Transverse colon (tissue), 4 donors: Measurements from ENCODE around the gene CCDC180. TPM values are rescaled to one million over a fixed set of nuclear protein-coding genes. Genes with fewer than 3 reads are reported as not detected.

ENCODE experiments used
- DNase-seq: peaks from one replicate; pipeline ENCODE4 v3.0.0-alpha.2; 2019
- H3K27ac ChIP-seq, 4 donors: fragments of 200-600 bp; sonication (generic); 2 replicates each; pipeline ENCODE4 v1.5.1; 2016 to 2018; ENCODE audit warnings: inconsistent platforms in 4 of 4
- H3K27me3 ChIP-seq: fragments of 200-600 bp; sonication (generic); 2 replicates; pipeline ENCODE4 v1.5.1; 2017; ENCODE audit warnings: inconsistent platforms
- H3K36me3 ChIP-seq, 4 donors: fragments of 200-600 bp; sonication (generic); 2 replicates each; pipeline ENCODE4 v1.5.1; 2017 to 2019; ENCODE audit warnings: inconsistent platforms in 4 of 4
- H3K4me1 ChIP-seq, 4 donors: fragments of 200-600 bp; sonication (generic); 2 replicates each; pipeline ENCODE4 v1.5.1; 2017 to 2020; ENCODE audit warnings: inconsistent platforms in 4 of 4
- H3K4me3 ChIP-seq, 4 donors: fragments of 200-600 bp; sonication (generic); 1 replicate in 1 of 4; 2 replicates in 3 of 4; pipeline versions ENCODE4 v1.5.1 to v1.6.1; 2017 to 2019; ENCODE audit warnings: inconsistent platforms in 4 of 4
- H3K9me3 ChIP-seq, 2 donors: fragments of 200-600 bp; sonication (generic); 2 replicates each; pipeline ENCODE4 v1.5.1; 2017 to 2019; ENCODE audit warnings: inconsistent platforms in 2 of 2
- CTCF ChIP-seq, 5 experiments: fragments of 200-600 bp in 3 of 5; fragments of 450-650 bp in 2 of 5; sonication (generic) in 3 of 5; IDR thresholded peaks; 1 replicate in 2 of 5; 2 replicates in 3 of 5; pipeline ENCODE4 v1.5.1; 2016 to 2017; ENCODE audit warnings: antibody characterized with exemption in 5 of 5, inconsistent platforms in 3 of 5, mild to moderate bottlenecking in 2 of 5, moderate library complexity in 1 of 5
- EP300 ChIP-seq: sonication (generic); formaldehyde crosslinking; IDR thresholded peaks from one replicate; pipeline ENCODE4 v1.6.1; 2017; ENCODE audit warnings: antibody characterized with exemption, low read depth
- POLR2A ChIP-seq: fragments of 450-650 bp; IDR thresholded peaks from one replicate; pipeline ENCODE4 v1.6.1; 2016; ENCODE audit warnings: antibody characterized with exemption, mild to moderate bottlenecking, moderate library complexity
- POLR2AphosphoS5 ChIP-seq, 3 donors: sonication (generic); formaldehyde crosslinking; IDR thresholded peaks; one replicate each; pipeline ENCODE4 v1.6.1; 2016; ENCODE audit warnings: antibody characterized with exemption in 3 of 3
- WGBS, 2 donors: methylation state at CpG; one replicate each; pipeline ENCODE4 v1.1.5; 2018; ENCODE audit warnings: low coverage in 1 of 2; 5-methylcytosine and 5-hydroxymethylcytosine counted together
- in situ Hi-C, 4 donors: fragments of 200-750 bp; cut with MboI; loops; one replicate each; pipeline versions ENCODE4 v1.15.0 to v1.15.1; 2017; ENCODE audit warnings: low sequenced_read_pairs in 3 of 4, low pct_ligation_motif_present in 1 of 4, low pct_unique_long_range_greater_than_20kb in 1 of 4
- intact Hi-C: fragments of 100-400 bp; cut with DNase I; formaldehyde crosslinking; loops from one replicate; pipeline ENCODE4 v1.15.1; 2023; ENCODE audit warnings: low total_unique reads
- total RNA-seq, 4 donors: library from RNA; depleted of rRNA; stranded (reverse); fragments of >200 nt; gene quantifications; one replicate each; pipeline ENCODE4 v1.1.0, GENCODE V29; 2016

CCDC180 gene
- total RNA-seq, 4 donors from 2014 or later, result 6.6 to 10.5 (median 7.2) TPM

GRCh38 chr9:97321251-97321650 is 13.8 kb downstream of the CCDC180 start:
- TF ChIP-seq POLR2AphosphoS5 (IDR thresholded peaks at IDR 0.05) (no peak), EP300 (no peak), POLR2A (no peak), CTCF (IDR thresholded peaks at IDR 0.05) (no peak)
- WGBS, 2 donors, result 86 to 100% methylated on average over 1 of the region's 1 CpG
- in situ Hi-C loops (no loop called here), intact Hi-C loops (no loop called here)
- Histone ChIP-seq H3K9me3 (no peaks in the 10 kb centered on the region), H3K36me3 (peaks cover 0 to 5% (median 0%) of the 10 kb centered on the region in 4 donors), H3K27me3 (no peaks in the 10 kb centered on the region), H3K27ac (no peak overlapping the region), H3K4me3 (no peak overlapping the region), H3K4me1 (no peaks in the 10 kb centered on the region)
- DNase-seq, result no peak

GRCh38 chr9:97321691-97322090 is 14.2 kb downstream of the CCDC180 start:
- in situ Hi-C loops (no loop called here), intact Hi-C loops (no loop called here)
- TF ChIP-seq CTCF (IDR thresholded peaks at IDR 0.05), result no peak
- TF ChIP-seq EP300, result no peak
- no peak for TF ChIP-seq POLR2A
- TF ChIP-seq POLR2AphosphoS5 (IDR thresholded peaks at IDR 0.05), result no peak
- Histone ChIP-seq H3K27ac (no peak overlapping the region), H3K4me1 (no peaks in the 10 kb centered on the region), H3K4me3 (no peak overlapping the region), H3K27me3 (no peaks in the 10 kb centered on the region), H3K36me3 (peaks cover 0 to 8% (median 0%) of the 10 kb centered on the region in 4 donors), H3K9me3 (no peaks in the 10 kb centered on the region)
- 64 to 100% methylated on average over 1 to 4 of the region's 4 CpGs for WGBS, 2 donors
- DNase-seq, result no peak

GRCh38 chr9:97322105-97322504 is 14.6 kb downstream of the CCDC180 start:
- peaks cover 0 to 9% (median 0%) of the 10 kb centered on the region in 4 donors for H3K36me3 ChIP-seq
- WGBS, 2 donors, result 88 to 100% methylated on average over 1 of the region's 1 CpG
- DNase-seq, result no peak

GRCh38 chr9:97324954-97325353 is 17.5 kb downstream of the CCDC180 start:
- in situ Hi-C loops, result no loop called here
- Histone ChIP-seq H3K4me3 (no peak overlapping the region), H3K27ac (no peak overlapping the region), H3K36me3 (peaks cover 0 to 5% (median 0%) of the 10 kb centered on the region in 4 donors), H3K27me3 (no peaks in the 10 kb centered on the region), H3K4me1 (no peaks in the 10 kb centered on the region), H3K9me3 (no peaks in the 10 kb centered on the region)
- intact Hi-C loops, result no loop called here
- no peak for DNase-seq
- no peak for TF ChIP-seq POLR2AphosphoS5 (IDR thresholded peaks at IDR 0.05)
- no peak for TF ChIP-seq EP300
- no peak for TF ChIP-seq POLR2A
- TF ChIP-seq CTCF (IDR thresholded peaks at IDR 0.05), result no peak
- 94 to 100% methylated on average over 1 to 5 of the region's 5 CpGs for WGBS, 2 donors

More at GRCh38 chr9:97322105-97322504, 14.6 kb downstream of the CCDC180 start:
- no peaks in the 10 kb centered on the region for H3K4me1 ChIP-seq
- H3K27me3 ChIP-seq, result no peaks in the 10 kb centered on the region
- H3K4me3 ChIP-seq, result no peak overlapping the region
- no peak for TF ChIP-seq CTCF (IDR thresholded peaks at IDR 0.05)
- TF ChIP-seq POLR2AphosphoS5 (IDR thresholded peaks at IDR 0.05), result no peak
- TF ChIP-seq POLR2A, result no peak
- no peak for TF ChIP-seq EP300
- H3K27ac ChIP-seq, result no peak overlapping the region
- intact Hi-C loops (no loop called here), in situ Hi-C loops (no loop called here)
- H3K9me3 ChIP-seq, result no peaks in the 10 kb centered on the region
